Measurements from ENCODE around the gene CCDC28B. TPM values are rescaled to one million over a fixed set of nuclear protein-coding genes. Genes with fewer than 3 reads are reported as not detected.

CCDC28B gene
- total and polyA plus RNA-seq, 2 donors (not counting 1 experiment from before 2014, with no cell fraction given) = 10.1 to 12.4 TPM

DNA sequence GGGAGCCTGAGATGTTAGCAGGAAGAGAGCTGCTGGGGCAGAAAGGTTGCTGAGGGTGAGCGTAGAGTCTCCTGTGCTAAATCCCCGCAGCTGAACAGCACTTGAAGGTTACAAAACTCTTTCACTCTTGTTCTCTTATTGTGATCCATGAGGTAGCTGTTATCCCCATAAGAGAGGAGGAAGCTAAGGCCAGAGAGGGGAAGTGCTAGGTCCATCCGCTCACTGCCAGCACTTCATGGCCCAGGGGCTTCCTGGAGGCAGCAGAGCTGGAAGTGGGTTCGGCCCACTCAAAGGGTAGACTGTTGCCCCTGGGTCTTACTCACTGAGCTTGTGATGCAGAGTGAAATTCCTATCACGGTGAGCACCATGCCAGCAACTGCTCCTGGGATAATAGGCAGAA, 16.2 kb downstream of the CCDC28B start:
- Histone ChIP-seq H3K79me2 (ENCODE audit: control insufficient read depth, insufficient read depth, low read length) (peaks cover 8% of the 10 kb centered on the region), H2AFZ (ENCODE audit: low read length) (no peak overlapping the region), H3K4me1 (ENCODE audit: control insufficient read depth, extremely low read depth, insufficient read depth, low read length) (peaks cover 12% of the 10 kb centered on the region), H3K4me3 (replicated peaks in 1 of 4; ENCODE audit: control extremely low read depth in 1 of 4, insufficient read depth in 1 of 4, low read depth in 3 of 4, low read length in 4 of 4) (no peak overlapping the region), H3K27ac (ENCODE audit: insufficient read depth, low read length) (no peak overlapping the region), H3K9me3 (ENCODE audit: control insufficient read depth, insufficient read depth, low read depth, low read length) (no peaks in the 10 kb centered on the region), H4K20me1 (ENCODE audit: control insufficient read depth, extremely low read depth, insufficient read depth, low read length) (no peaks in the 10 kb centered on the region), H3K27me3 (ENCODE audit: control insufficient read depth, insufficient read depth, low read length) (no peaks in the 10 kb centered on the region), H3K9ac (ENCODE audit: insufficient read depth, low read length) (no peak overlapping the region), H3K36me3 (ENCODE audit: control insufficient read depth, insufficient read depth, low read length) (peaks cover 16% of the 10 kb centered on the region), H3K4me2 (ENCODE audit: extremely low read depth, insufficient read depth, low read length) (no peak overlapping the region)
- no peak for DNase-seq (ENCODE audit: low read depth in 2 of 2)
- no peak for TF ChIP-seq CTCF (conservative IDR thresholded peaks at IDR 0.05 in 1 of 2, IDR thresholded peaks at IDR 0.05 in 1 of 2; ENCODE audit: low read depth in 1 of 2, low read length in 2 of 2)
- no peak for TF ChIP-seq EZH2 (IDR thresholded peaks at IDR 0.05; ENCODE audit: low read length, missing control alignments)

GRCh38 chr1:32219022-32219421, 18.6 kb downstream of the CCDC28B start:
- Histone ChIP-seq H3K27ac (ENCODE audit: insufficient read depth, low read length) (no peak overlapping the region), H3K79me2 (ENCODE audit: control insufficient read depth, insufficient read depth, low read length) (peaks cover 28% of the 10 kb centered on the region), H3K36me3 (ENCODE audit: control insufficient read depth, insufficient read depth, low read length) (peaks cover 18% of the 10 kb centered on the region)

More at GRCh38 chr1:32219022-32219421, 18.6 kb downstream of the CCDC28B start:
- Histone ChIP-seq H3K4me3 (replicated peaks in 1 of 4; ENCODE audit: control extremely low read depth in 1 of 4, insufficient read depth in 1 of 4, low read depth in 3 of 4, low read length in 4 of 4) (no peak overlapping the region), H3K27me3 (ENCODE audit: control insufficient read depth, insufficient read depth, low read length) (no peaks in the 10 kb centered on the region), H3K4me1 (ENCODE audit: control insufficient read depth, extremely low read depth, insufficient read depth, low read length) (peaks cover 20% of the 10 kb centered on the region), H3K4me2 (ENCODE audit: extremely low read depth, insufficient read depth, low read length) (no peak overlapping the region), H4K20me1 (ENCODE audit: control insufficient read depth, extremely low read depth, insufficient read depth, low read length) (no peaks in the 10 kb centered on the region), H3K9ac (ENCODE audit: insufficient read depth, low read length) (no peak overlapping the region), H2AFZ (ENCODE audit: low read length) (no peak overlapping the region), H3K9me3 (ENCODE audit: control insufficient read depth, insufficient read depth, low read depth, low read length) (no peaks in the 10 kb centered on the region)
- TF ChIP-seq CTCF (conservative IDR thresholded peaks at IDR 0.05 in 1 of 2, IDR thresholded peaks at IDR 0.05 in 1 of 2; ENCODE audit: low read depth in 1 of 2, low read length in 2 of 2) = no peak
- TF ChIP-seq EZH2 (IDR thresholded peaks at IDR 0.05; ENCODE audit: low read length, missing control alignments) = no peak
- DNase-seq (ENCODE audit: low read depth in 2 of 2) = no peak
